Measurements from ENCODE around the gene HSPA1L. TPM values are rescaled to one million over a fixed set of nuclear protein-coding genes. Genes with fewer than 3 reads are reported as not detected.

The HSPA1L gene
- total RNA-seq, 1 experiment from 2014 or later, result 0.12 TPM

DNA sequence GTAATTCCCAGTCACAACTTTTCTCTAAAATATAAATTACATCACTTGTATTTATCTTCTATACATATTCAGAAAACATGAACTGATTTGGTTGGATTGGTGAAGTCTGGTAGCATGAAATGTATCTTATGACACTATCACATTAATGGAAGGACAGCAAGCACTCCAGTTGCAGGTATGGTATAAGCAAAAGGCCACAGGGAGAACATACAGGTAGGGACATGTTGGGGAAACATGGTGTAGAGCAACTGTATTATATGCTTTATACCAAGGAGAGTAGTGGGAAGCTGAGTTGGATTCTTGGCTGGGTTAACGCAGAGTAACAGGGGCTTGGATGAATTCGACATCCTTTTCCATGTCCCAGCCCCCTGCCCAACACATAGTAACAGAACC is 18.1 kb downstream of the HSPA1L start (continued):
- no peak for TF ChIP-seq POLR2AphosphoS5 (IDR thresholded peaks at IDR 0.05; ENCODE audit: low read depth, low read length)
- TF ChIP-seq, protein P1, sequence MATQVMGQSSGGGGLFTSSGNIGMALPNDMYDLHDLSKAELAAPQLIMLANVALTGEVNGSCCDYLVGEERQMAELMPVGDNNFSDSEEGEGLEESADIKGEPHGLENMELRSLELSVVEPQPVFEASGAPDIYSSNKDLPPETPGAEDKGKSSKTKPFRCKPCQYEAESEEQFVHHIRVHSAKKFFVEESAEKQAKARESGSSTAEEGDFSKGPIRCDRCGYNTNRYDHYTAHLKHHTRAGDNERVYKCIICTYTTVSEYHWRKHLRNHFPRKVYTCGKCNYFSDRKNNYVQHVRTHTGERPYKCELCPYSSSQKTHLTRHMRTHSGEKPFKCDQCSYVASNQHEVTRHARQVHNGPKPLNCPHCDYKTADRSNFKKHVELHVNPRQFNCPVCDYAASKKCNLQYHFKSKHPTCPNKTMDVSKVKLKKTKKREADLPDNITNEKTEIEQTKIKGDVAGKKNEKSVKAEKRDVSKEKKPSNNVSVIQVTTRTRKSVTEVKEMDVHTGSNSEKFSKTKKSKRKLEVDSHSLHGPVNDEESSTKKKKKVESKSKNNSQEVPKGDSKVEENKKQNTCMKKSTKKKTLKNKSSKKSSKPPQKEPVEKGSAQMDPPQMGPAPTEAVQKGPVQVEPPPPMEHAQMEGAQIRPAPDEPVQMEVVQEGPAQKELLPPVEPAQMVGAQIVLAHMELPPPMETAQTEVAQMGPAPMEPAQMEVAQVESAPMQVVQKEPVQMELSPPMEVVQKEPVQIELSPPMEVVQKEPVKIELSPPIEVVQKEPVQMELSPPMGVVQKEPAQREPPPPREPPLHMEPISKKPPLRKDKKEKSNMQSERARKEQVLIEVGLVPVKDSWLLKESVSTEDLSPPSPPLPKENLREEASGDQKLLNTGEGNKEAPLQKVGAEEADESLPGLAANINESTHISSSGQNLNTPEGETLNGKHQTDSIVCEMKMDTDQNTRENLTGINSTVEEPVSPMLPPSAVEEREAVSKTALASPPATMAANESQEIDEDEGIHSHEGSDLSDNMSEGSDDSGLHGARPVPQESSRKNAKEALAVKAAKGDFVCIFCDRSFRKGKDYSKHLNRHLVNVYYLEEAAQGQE (IDR thresholded peaks at IDR 0.05; ENCODE audit: low read depth), result no peak
- no peak for TF ChIP-seq ELF1 (IDR thresholded peaks at IDR 0.05; ENCODE audit: borderline replicate concordance, low read depth)
- no peak for TF ChIP-seq FOSL1 (IDR thresholded peaks at IDR 0.05; ENCODE audit: low read depth)
- TF ChIP-seq SRF (IDR thresholded peaks at IDR 0.05; ENCODE audit: low read depth), result no peak
- TF ChIP-seq SP1 (IDR thresholded peaks at IDR 0.05; ENCODE audit: low read depth), result no peak

DNA sequence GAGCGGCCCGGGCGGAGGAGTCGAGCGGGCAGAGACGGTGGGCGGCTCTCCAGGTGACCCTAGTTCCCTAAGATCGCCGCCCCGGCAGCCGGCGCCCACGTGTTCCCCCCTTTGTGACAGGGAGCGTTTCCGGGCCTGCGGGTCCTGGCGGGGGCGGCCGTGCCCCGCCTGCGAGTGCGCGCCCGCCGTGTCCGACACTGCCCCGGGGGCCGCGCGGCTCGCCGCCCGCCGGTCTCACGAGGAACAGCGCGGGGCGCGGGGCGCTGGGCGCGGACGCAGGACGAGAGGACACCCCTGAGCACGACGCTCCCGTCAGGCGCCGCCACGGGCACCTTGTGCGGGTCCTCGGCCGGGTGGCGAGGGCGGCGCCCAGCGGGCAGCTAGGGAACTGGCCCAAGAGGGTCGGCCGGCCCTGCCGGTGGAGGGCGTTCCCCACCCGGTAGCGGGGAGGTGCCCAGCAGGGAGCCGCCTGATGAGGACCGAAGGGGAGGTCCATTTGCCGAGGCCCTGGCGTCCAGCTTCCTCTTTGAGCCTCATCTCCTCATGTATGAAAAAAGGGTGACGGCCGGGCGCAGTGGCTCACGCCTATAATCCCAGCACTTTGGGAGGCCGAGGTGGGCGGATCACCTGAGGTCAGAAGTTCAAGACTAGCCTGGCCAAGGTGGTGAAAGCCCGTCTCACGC is 19.3 kb downstream of the HSPA1L start, which contains the start of gene VARS1:
Gene VARS1, minus strand, starts transcription at position 137 of the 683 bp plus-strand sequence. CDS start 535 bp downstream, outside the sequence.
- ChIA-PET CTCF (interaction anchor here (0.7 to 1.8 kb wide), 7 partner anchors 11 to 127 kb away, joined by 3 to 16 read pairs (median 3); partner anchors contain the start of genes HSPA1B, LSM2 and VWA7), RAD21 (ENCODE audit: low non-redundant PET in 1 of 2, low total read pairs in 2 of 2, uncharacterized antibody in 2 of 2, unreplicated experiment in 2 of 2) (interaction anchor here in 1 of 2 experiments (1.6 kb wide), 1 partner anchor 31 kb away, joined by 5 read pairs; the partner anchor contains the start of gene HSPA1B), POLR2A (interaction anchor here (0.6 to 2.4 kb wide), 8 partner anchors 10 to 93 kb away, joined by 4 to 19 read pairs (median 5); partner anchors contain the start of genes ABHD16A, HSPA1B, LSM2 and NEU1)
- no peaks in the 10 kb centered on the region for H3K27me3 ChIP-seq (ENCODE audit: insufficient read depth, low read length)
- intact Hi-C loops (cut with micrococcal nuclease), result loop anchor here (1.0 kb wide), 1 partner anchor 32 kb away; the partner anchor contains the start of gene HSPA1B
- peak within 1 kb of the TSS; percentile 99 for H3K4me2 ChIP-seq (ENCODE audit: low read length)
- peaks cover 5 to 15% of the 10 kb centered on the region in 2 experiments; a peak in 3 of 4 replicates for H3K36me3 ChIP-seq (ENCODE audit: control insufficient read depth in 1 of 2, insufficient read depth in 2 of 2, low read length in 2 of 2)
- DNase-seq (ENCODE audit: low read depth, low spot score) (peak; percentile 82), ATAC-seq (peak; percentile 80)
- H2AFZ ChIP-seq (ENCODE audit: low read depth, low read length, poor library complexity, severe bottlenecking), result no peak within 1 kb of the TSS
- no peaks in the 10 kb centered on the region for H3K9me2 ChIP-seq (ENCODE audit: insufficient read depth)
- peaks cover 46% of the 10 kb centered on the region for H3K79me2 ChIP-seq (ENCODE audit: insufficient read depth, low read length)
- H3K27ac ChIP-seq (ENCODE audit: low read depth, low read length), result peak within 1 kb of the TSS; percentile 98
- H3K9ac ChIP-seq (ENCODE audit: low read length), result peak within 1 kb of the TSS; percentile 97
- H3K4me1 ChIP-seq (ENCODE audit: control insufficient read depth in 1 of 2, insufficient read depth in 2 of 2, low read length in 2 of 2), result peaks cover 24 to 45% of the 10 kb centered on the region in 2 experiments
- no peaks in the 10 kb centered on the region for H4K20me1 ChIP-seq (ENCODE audit: insufficient read depth)
- H3K9me3 ChIP-seq (ENCODE audit: control insufficient read depth in 1 of 2, insufficient read depth in 1 of 2, low read depth in 1 of 2, low read length in 2 of 2), result no peaks in the 10 kb centered on the region
- peak within 1 kb of the TSS; percentile 70 to 93 for H3K4me3 ChIP-seq (replicated peaks in 1 of 2; ENCODE audit: low read depth in 1 of 2, low read length in 2 of 2)
- BruUV-seq (replicated peaks), result no TSS peak
- TF ChIP-seq EGR1 (IDR thresholded peaks at IDR 0.05; ENCODE audit: low read depth) (peak; percentile 59), SIN3A (IDR thresholded peaks at IDR 0.05; ENCODE audit: low read depth) (peak; percentile 84), SP1 (IDR thresholded peaks at IDR 0.05; ENCODE audit: low read depth) (peak; percentile 47; the same call in 1 of the 2 replicates), POLR2A (IDR thresholded peaks at IDR 0.05; ENCODE audit: borderline replicate concordance, extremely low read depth, insufficient read depth, insufficient read length) (no peak), MAX (IDR thresholded peaks at IDR 0.05) (peak; percentile 96), TCF7L2 (IDR thresholded peaks at IDR 0.05; ENCODE audit: borderline replicate concordance, extremely low read depth, insufficient read depth, insufficient read length) (no peak), YY1 (IDR thresholded peaks at IDR 0.05; ENCODE audit: extremely low read depth, insufficient replicate concordance, low read depth, low read length) (peak; percentile 49), EZH2phosphoT487 (IDR thresholded peaks at IDR 0.05; ENCODE audit: borderline replicate concordance) (no peak), CEBPB (IDR thresholded peaks at IDR 0.05; ENCODE audit: low read depth) (no peak)
- TF ChIP-seq, protein P2, sequence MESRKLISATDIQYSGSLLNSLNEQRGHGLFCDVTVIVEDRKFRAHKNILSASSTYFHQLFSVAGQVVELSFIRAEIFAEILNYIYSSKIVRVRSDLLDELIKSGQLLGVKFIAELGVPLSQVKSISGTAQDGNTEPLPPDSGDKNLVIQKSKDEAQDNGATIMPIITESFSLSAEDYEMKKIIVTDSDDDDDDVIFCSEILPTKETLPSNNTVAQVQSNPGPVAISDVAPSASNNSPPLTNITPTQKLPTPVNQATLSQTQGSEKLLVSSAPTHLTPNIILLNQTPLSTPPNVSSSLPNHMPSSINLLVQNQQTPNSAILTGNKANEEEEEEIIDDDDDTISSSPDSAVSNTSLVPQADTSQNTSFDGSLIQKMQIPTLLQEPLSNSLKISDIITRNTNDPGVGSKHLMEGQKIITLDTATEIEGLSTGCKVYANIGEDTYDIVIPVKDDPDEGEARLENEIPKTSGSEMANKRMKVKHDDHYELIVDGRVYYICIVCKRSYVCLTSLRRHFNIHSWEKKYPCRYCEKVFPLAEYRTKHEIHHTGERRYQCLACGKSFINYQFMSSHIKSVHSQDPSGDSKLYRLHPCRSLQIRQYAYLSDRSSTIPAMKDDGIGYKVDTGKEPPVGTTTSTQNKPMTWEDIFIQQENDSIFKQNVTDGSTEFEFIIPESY (IDR thresholded peaks at IDR 0.05; ENCODE audit: extremely low read depth, insufficient replicate concordance, low read length), result no peak
- TF ChIP-seq, protein P3, sequence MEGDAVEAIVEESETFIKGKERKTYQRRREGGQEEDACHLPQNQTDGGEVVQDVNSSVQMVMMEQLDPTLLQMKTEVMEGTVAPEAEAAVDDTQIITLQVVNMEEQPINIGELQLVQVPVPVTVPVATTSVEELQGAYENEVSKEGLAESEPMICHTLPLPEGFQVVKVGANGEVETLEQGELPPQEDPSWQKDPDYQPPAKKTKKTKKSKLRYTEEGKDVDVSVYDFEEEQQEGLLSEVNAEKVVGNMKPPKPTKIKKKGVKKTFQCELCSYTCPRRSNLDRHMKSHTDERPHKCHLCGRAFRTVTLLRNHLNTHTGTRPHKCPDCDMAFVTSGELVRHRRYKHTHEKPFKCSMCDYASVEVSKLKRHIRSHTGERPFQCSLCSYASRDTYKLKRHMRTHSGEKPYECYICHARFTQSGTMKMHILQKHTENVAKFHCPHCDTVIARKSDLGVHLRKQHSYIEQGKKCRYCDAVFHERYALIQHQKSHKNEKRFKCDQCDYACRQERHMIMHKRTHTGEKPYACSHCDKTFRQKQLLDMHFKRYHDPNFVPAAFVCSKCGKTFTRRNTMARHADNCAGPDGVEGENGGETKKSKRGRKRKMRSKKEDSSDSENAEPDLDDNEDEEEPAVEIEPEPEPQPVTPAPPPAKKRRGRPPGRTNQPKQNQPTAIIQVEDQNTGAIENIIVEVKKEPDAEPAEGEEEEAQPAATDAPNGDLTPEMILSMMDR (IDR thresholded peaks at IDR 0.05 in 2 of 3, conservative IDR thresholded peaks at IDR 0.05 in 1 of 3; ENCODE audit: borderline replicate concordance in 1 of 3, insufficient read depth in 1 of 3, low read depth in 2 of 3, low read length in 2 of 3), result peak; percentile 56 to 98 (median 82)
